IPS-18c (cell line): Measurements from ENCODE around the gene UBFD1.
"Not testable (repeated sequence)": the region's sequence is repeated elsewhere in the genome, so short reads cannot be mapped to it uniquely, and the experiment has no call there.

Experiments used
- H3K4me3 ChIP-seq: 2 replicates; pipeline ENCODE4 v1.7.0; 2013; ENCODE audit warnings: low read depth, mild to moderate bottlenecking, low read length, moderate library complexity; ENCODE audit not compliant: insufficient read depth
- H3K9me3 ChIP-seq: one replicate; pipeline ENCODE4 v1.6.1; 2013; ENCODE audit warnings: mild to moderate bottlenecking, low read length, moderate library complexity; ENCODE audit not compliant: control insufficient read depth, insufficient read depth

UBFD1 gene

GRCh38 chr16:23521965-23522364 is 35.6 kb upstream of the UBFD1 start:
- Histone ChIP-seq H3K4me3 (no peak overlapping the region), H3K9me3 (no peaks in the 10 kb centered on the region)

- no peaks in the 10 kb centered on the region for H3K9me3 ChIP-seq
- H3K4me3 ChIP-seq, result no peak overlapping the region; the same call in 1 of the 2 replicates
These were observed 34.2 kb upstream of the UBFD1 start for GRCh38 chr16:23523321-23523720.

- H3K9me3 ChIP-seq, result no peaks in the 10 kb centered on the region
- no peak overlapping the region for H3K4me3 ChIP-seq
These were observed 33.6 kb upstream of the UBFD1 start for GRCh38 chr16:23523876-23524385.

GRCh38 chr16:23524886-23525285 is 32.6 kb upstream of the UBFD1 start:
- no peaks in the 10 kb centered on the region for H3K9me3 ChIP-seq
- H3K4me3 ChIP-seq, result no peak overlapping the region

GRCh38 chr16:23527961-23528643 is 29.4 kb upstream of the UBFD1 start:
- Histone ChIP-seq H3K4me3 (no peak overlapping the region), H3K9me3 (no peaks in the 10 kb centered on the region)

- no peak overlapping the region for H3K4me3 ChIP-seq
- no peaks in the 10 kb centered on the region for H3K9me3 ChIP-seq
These were observed 28.8 kb upstream of the UBFD1 start for GRCh38 chr16:23528644-23529310.

- Histone ChIP-seq H3K9me3 (no peaks in the 10 kb centered on the region), H3K4me3 (no peak overlapping the region)
These were observed 27.5 kb upstream of the UBFD1 start for GRCh38 chr16:23530062-23530461.

GRCh38 chr16:23532448-23532847 is 25.1 kb upstream of the UBFD1 start:
- no peak overlapping the region for H3K4me3 ChIP-seq
- H3K9me3 ChIP-seq, result no peaks in the 10 kb centered on the region

- Histone ChIP-seq H3K4me3 (no peak overlapping the region), H3K9me3 (no peaks in the 10 kb centered on the region)
These were observed 22.4 kb upstream of the UBFD1 start for GRCh38 chr16:23534868-23535860.

GRCh38 chr16:23535901-23536300 is 21.6 kb upstream of the UBFD1 start:
- no peak overlapping the region for H3K4me3 ChIP-seq
- H3K9me3 ChIP-seq, result no peaks in the 10 kb centered on the region

- no peaks in the 10 kb centered on the region for H3K9me3 ChIP-seq
- H3K4me3 ChIP-seq, result no peak overlapping the region
These were observed 20.1 kb upstream of the UBFD1 start for GRCh38 chr16:23537390-23537789.

GRCh38 chr16:23538919-23539278 is 18.6 kb upstream of the UBFD1 start:
- Histone ChIP-seq H3K9me3 (no peaks in the 10 kb centered on the region), H3K4me3 (no peak overlapping the region)

GRCh38 chr16:23539984-23540816 is 17.3 kb upstream of the UBFD1 start:
- Histone ChIP-seq H3K4me3 (no peak overlapping the region), H3K9me3 (no peaks in the 10 kb centered on the region)

- H3K4me3 ChIP-seq, H3K9me3 ChIP-seq: not testable (repeated sequence)
These were observed 16.7 kb upstream of the UBFD1 start for GRCh38 chr16:23540817-23541178.

GRCh38 chr16:23544436-23544835 is 13.1 kb upstream of the UBFD1 start:
- Histone ChIP-seq H3K9me3 (no peaks in the 10 kb centered on the region), H3K4me3 (no peak overlapping the region)

GRCh38 chr16:23549938-23550337 is 7.6 kb upstream of the UBFD1 start:
- Histone ChIP-seq H3K4me3 (no peak overlapping the region), H3K9me3 (no peaks in the 10 kb centered on the region)

GRCh38 chr16:23552161-23552560 is 5.4 kb upstream of the UBFD1 start:
- H3K9me3 ChIP-seq, result no peaks in the 10 kb centered on the region
- no peak overlapping the region for H3K4me3 ChIP-seq
